PC-9 (cell line): ENCODE data around the gene ZBTB45. TPM values are rescaled to one million over a fixed set of nuclear protein-coding genes. Genes with fewer than 3 reads are reported as not detected.

Experiments used
- BruUV-seq: library from RNA; stranded (reverse); fragments of 400-500 nt; replicated peaks from 2 replicates; lab custom pipeline; 2021; lab: Mats Ljungman, UMichigan
- CTCF ChIA-PET: fragments of 300-600 bp; sonication (Branson Sonifier 250); formaldehyde crosslinking; loops from one replicate; lab custom pipeline; 2022; ENCODE audit warnings: antibody characterized with exemption; lab: Charles Lee
- POLR2A ChIA-PET: fragments of 300-600 bp; sonication (Branson Sonifier 250); formaldehyde crosslinking; loops from one replicate; lab custom pipeline; 2022; ENCODE audit warnings: antibody characterized with exemption; ENCODE audit not compliant: unreplicated experiment; lab: Charles Lee
- DNase-seq, 2 experiments: peaks; one replicate each; pipeline versions ENCODE4 v3.0.0 to v3.0.0-alpha.2; 2015 to 2022; ENCODE audit warnings: mixed read lengths in 1 of 2
- H2AFZ ChIP-seq: fragments of 200-600 bp; sonication (generic); 2 replicates; pipeline ENCODE4 v1.8.1; 2017; ENCODE audit warnings: antibody characterized with exemption
- H3F3A ChIP-seq: fragments of 200-600 bp; sonication (generic); 2 replicates; pipeline ENCODE4 v1.8.1; 2017; ENCODE audit warnings: antibody characterized with exemption, mild to moderate bottlenecking, low read depth; ENCODE audit not compliant: insufficient read depth
- H3K27ac ChIP-seq: fragments of 200-600 bp; sonication (generic); 2 replicates; pipeline ENCODE4 v1.6.1; 2016; ENCODE audit warnings: mixed run types
- H3K27me3 ChIP-seq: fragments of 200-600 bp; sonication (generic); 2 replicates; pipeline ENCODE4 v1.6.1; 2016; ENCODE audit warnings: low read depth, mixed run types; ENCODE audit not compliant: insufficient read depth
- H3K36me3 ChIP-seq: fragments of 200-600 bp; sonication (generic); 2 replicates; pipeline ENCODE4 v1.6.1; 2016; ENCODE audit warnings: low read depth, mixed run types
- H3K4me1 ChIP-seq: fragments of 200-600 bp; sonication (generic); replicated peaks from 2 replicates; pipeline ENCODE4 v1.6.1; 2016; ENCODE audit warnings: mixed run types; ENCODE audit not compliant: insufficient read depth
- H3K4me2 ChIP-seq: fragments of 200-600 bp; sonication (generic); 2 replicates; pipeline ENCODE4 v1.6.1; 2017; ENCODE audit warnings: mixed run types
- H3K4me3 ChIP-seq: fragments of 200-600 bp; sonication (generic); 2 replicates; pipeline ENCODE4 v1.6.1; 2016; ENCODE audit warnings: mixed run types
- H3K79me2 ChIP-seq: fragments of 200-600 bp; sonication (generic); 2 replicates; pipeline ENCODE4 v1.6.1; 2017; ENCODE audit warnings: low read depth, mixed run types
- H3K9me2 ChIP-seq: fragments of 200-600 bp; sonication (generic); 2 replicates; pipeline ENCODE4 v1.8.1; 2017; ENCODE audit warnings: mild to moderate bottlenecking; ENCODE audit not compliant: insufficient read depth
- H3K9me3 ChIP-seq: fragments of 200-600 bp; sonication (generic); 2 replicates; pipeline ENCODE4 v1.8.1; 2016; ENCODE audit warnings: low read depth; ENCODE audit not compliant: insufficient read depth
- H4K20me1 ChIP-seq: fragments of 200-600 bp; sonication (generic); 2 replicates; pipeline ENCODE4 v1.8.1; 2017; ENCODE audit not compliant: insufficient read depth
- CTCF ChIP-seq: fragments of 200-600 bp; sonication (generic); conservative IDR thresholded peaks from 2 replicates; pipeline ENCODE4 v1.6.1; 2017; ENCODE audit warnings: mixed run types, antibody characterized with exemption, mild to moderate bottlenecking, moderate library complexity
- EZH2 ChIP-seq: fragments of 200-600 bp; sonication (generic); IDR thresholded peaks from 2 replicates; pipeline ENCODE4 v1.8.0; 2017; ENCODE audit warnings: antibody characterized with exemption, low read depth
- intact Hi-C: fragments of 100-400 bp; cut with micrococcal nuclease; formaldehyde crosslinking; loops from one replicate; pipeline ENCODE4 v1.10.0; 2022; ENCODE audit not compliant: unreplicated experiment
- total RNA-seq: library from RNA; stranded (reverse); gene quantifications from 2 replicates; pipeline ENCODE4 v1.2.3, GENCODE V29; 2021

ZBTB45 gene
- total RNA-seq, 1 experiment from 2014 or later = 8.1 TPM

- Histone ChIP-seq H3K79me2 (peaks cover 13% of the 10 kb centered on the region), H4K20me1 (no peaks in the 10 kb centered on the region), H3K4me2 (no peak overlapping the region), H3K4me3 (no peak overlapping the region), H3K4me1 (peaks cover 7% of the 10 kb centered on the region; the same call in 1 of the 2 replicates), H3K27me3 (no peaks in the 10 kb centered on the region), H3K27ac (no peak overlapping the region), H2AFZ (no peak overlapping the region), H3K36me3 (no peaks in the 10 kb centered on the region), H3F3A (peaks cover 9% of the 10 kb centered on the region; the same call in 1 of the 2 replicates), H3K9me3 (no peaks in the 10 kb centered on the region), H3K9me2 (no peaks in the 10 kb centered on the region)
- ChIA-PET CTCF (no interaction called here), POLR2A (no interaction called here)
- DNase-seq = no peak
- intact Hi-C loops = no loop called here
- BruUV-seq = no TSS peak
- no peak for TF ChIP-seq EZH2
- no peak for TF ChIP-seq CTCF
Observed at GRCh38 chr19:58557221-58558065, 37.8 kb upstream of the ZBTB45 start.

- no peaks in the 10 kb centered on the region for H3K36me3 ChIP-seq
- H3K9me2 ChIP-seq = no peaks in the 10 kb centered on the region
- H3K4me2 ChIP-seq = no peak overlapping the region
- H4K20me1 ChIP-seq = no peaks in the 10 kb centered on the region
- H3K4me3 ChIP-seq = no peak overlapping the region
- H3K4me1 ChIP-seq = peaks cover 7% of the 10 kb centered on the region; the same call in 1 of the 2 replicates
- no peak overlapping the region for H3K27ac ChIP-seq
- no TSS peak for BruUV-seq
- no peaks in the 10 kb centered on the region for H3K27me3 ChIP-seq
- ChIA-PET POLR2A (no interaction called here), CTCF (no interaction called here)
- DNase-seq = no peak
- H3K9me3 ChIP-seq = no peaks in the 10 kb centered on the region
- H2AFZ ChIP-seq = no peak overlapping the region
- intact Hi-C loops = no loop called here
- H3F3A ChIP-seq = peaks cover 9% of the 10 kb centered on the region; the same call in 1 of the 2 replicates
- H3K79me2 ChIP-seq = peaks cover 13% of the 10 kb centered on the region
- TF ChIP-seq EZH2 (no peak), CTCF (no peak)
Observed at GRCh38 chr19:58556622-58557220, 37.1 kb upstream of the ZBTB45 start.

GRCh38 chr19:58555920-58556621 lies 36.5 kb upstream of the ZBTB45 start:
- H3K27ac ChIP-seq = no peak overlapping the region
- TF ChIP-seq EZH2 (no peak), CTCF (no peak)
- no peaks in the 10 kb centered on the region for H3K9me2 ChIP-seq
- no peaks in the 10 kb centered on the region for H3K9me3 ChIP-seq
- CTCF ChIA-PET = no interaction called here
- H3K4me3 ChIP-seq = no peak overlapping the region
- BruUV-seq = no TSS peak
- no peaks in the 10 kb centered on the region for H3K36me3 ChIP-seq
- no peak overlapping the region for H3K4me2 ChIP-seq
- intact Hi-C loops = no loop called here
- POLR2A ChIA-PET = no interaction called here
- no peak overlapping the region for H2AFZ ChIP-seq
- H4K20me1 ChIP-seq = no peaks in the 10 kb centered on the region
- DNase-seq = no peak
- peaks cover 7% of the 10 kb centered on the region; the same call in 1 of the 2 replicates for H3K4me1 ChIP-seq
- no peaks in the 10 kb centered on the region for H3K27me3 ChIP-seq
- H3K79me2 ChIP-seq = peaks cover 13% of the 10 kb centered on the region
- peaks cover 10% of the 10 kb centered on the region; the same call in 1 of the 2 replicates for H3F3A ChIP-seq
